ENCODE measurements around the gene FEZ2.

DNA sequence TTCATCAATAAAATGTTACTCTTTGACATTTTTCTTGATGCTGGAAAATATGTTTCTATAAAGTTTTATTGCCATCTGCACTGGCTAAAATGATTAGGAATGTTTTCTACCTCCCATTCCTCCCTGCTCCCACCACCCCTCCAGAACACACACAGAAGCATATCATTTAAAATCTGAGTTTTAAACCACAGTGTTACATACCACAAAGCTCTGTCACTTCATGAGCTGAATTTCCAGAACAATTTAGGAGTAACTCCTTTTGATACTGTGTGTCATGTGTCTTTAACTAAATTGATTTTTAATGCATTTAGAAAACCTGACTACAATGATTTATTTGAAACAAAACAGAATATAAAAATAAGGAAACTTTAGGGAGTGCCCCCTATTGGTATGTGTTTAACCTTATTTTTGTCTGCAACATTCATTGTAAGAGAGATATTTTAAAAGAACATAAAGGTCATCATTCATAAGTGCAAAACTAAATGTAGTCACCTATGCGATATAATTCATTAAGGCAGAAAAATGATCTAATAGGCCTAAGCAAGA, 52.0 kb downstream of the FEZ2 start:
- TF ChIP-seq, protein P1, sequence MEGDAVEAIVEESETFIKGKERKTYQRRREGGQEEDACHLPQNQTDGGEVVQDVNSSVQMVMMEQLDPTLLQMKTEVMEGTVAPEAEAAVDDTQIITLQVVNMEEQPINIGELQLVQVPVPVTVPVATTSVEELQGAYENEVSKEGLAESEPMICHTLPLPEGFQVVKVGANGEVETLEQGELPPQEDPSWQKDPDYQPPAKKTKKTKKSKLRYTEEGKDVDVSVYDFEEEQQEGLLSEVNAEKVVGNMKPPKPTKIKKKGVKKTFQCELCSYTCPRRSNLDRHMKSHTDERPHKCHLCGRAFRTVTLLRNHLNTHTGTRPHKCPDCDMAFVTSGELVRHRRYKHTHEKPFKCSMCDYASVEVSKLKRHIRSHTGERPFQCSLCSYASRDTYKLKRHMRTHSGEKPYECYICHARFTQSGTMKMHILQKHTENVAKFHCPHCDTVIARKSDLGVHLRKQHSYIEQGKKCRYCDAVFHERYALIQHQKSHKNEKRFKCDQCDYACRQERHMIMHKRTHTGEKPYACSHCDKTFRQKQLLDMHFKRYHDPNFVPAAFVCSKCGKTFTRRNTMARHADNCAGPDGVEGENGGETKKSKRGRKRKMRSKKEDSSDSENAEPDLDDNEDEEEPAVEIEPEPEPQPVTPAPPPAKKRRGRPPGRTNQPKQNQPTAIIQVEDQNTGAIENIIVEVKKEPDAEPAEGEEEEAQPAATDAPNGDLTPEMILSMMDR (IDR thresholded peaks at IDR 0.05) = no peak
- no peak for TF ChIP-seq POLR2A (IDR thresholded peaks at IDR 0.05)
